CD4-positive, alpha-beta T cell treated with Interleukin-17A for 1 hour (primary cell): Measurements from ENCODE around the gene DNAAF5.

ENCODE experiments used
- DNase-seq: peaks from one replicate; pipeline ENCODE4 v3.0.0-alpha.2; 2020

DNAAF5 gene

DNA sequence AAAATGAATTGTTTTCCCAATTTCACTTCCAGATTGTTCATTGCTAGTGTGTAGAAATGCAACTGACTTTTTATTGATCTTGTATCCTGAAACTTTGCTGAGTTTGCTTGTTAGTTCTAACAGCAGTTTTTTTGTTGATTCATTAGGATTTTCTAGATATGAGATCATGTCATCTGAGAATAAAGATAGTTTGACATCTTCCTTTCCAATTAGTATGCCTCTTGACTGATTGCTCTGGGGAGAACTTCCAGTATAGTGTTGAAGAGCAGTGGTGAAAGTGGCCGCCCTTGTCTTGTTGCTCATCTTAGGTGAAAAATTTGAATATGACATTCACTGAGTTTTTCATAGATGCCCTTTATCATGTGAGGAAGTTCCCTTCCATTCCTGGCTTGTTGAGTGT, 93.8 kb downstream of the DNAAF5 start:
- DNase-seq: no peak

DNA sequence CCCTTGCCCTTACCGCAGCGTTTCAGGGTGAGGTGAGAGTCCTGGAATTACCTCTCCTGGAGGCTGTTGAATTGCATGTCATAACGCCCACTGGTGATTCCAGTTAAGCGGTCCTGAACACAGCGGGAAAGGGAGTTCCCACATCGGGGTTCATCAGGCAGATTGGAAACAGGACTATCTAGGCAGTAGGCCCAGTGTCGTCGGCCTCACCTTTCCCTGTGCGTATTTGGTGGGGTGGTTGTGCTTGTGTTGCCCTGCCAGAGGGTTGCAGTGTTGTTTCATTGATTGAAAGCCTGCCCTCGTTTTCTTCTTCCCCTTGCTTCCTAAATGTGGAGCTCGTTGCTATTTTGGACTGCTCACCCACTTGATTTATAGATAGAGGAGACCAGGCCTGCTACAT, 95.2 kb downstream of the DNAAF5 start:
- DNase-seq: no peak

DNA sequence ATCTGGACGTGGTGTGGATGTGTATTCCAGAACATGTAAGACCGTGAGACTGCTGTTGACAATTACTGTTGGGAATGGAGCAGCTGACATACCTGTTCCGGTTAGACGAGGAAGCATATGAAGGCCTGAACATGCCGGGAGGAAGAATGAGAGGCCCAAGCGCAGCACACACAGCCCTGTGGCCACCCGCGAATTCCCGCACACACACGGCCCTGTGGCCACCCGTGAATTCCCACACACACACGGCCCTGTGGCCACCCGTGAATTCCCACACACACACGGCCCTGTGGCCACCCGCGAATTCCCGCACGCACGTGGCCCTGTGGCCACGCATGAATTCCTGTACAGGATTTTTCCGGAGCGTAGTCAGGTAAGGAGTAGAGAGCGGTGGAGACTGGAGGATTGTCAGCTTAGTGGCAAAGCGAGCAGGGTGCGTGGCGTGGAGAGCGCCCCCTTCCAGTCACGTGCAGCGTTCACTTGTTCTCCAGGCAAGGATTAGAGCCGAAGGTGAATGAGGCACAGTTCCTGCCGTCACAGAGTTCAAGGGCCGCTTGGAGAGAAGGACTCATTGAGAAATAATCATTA, 96.3 kb downstream of the DNAAF5 start:
- no peak for DNase-seq

DNA sequence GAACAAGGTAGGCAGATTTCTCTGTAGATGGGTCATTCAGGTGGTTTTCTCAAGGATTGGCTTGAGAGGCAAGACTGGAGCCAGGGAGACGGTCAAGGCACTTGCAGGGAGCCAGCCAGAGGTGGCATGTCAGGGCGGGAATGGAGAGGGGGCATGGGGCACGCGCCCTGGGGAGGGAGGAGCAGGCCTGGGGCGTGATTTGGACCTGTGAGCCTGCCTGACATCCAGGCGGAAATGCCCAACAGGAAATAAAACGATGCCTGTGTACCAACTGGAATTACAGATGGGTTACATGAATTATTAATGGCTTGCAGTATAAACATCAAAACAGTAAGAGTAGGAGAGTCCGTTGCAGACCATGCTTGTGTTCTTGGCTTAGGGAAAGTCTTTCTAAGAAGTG, 97.2 kb downstream of the DNAAF5 start:
- DNase-seq: no peak

DNA sequence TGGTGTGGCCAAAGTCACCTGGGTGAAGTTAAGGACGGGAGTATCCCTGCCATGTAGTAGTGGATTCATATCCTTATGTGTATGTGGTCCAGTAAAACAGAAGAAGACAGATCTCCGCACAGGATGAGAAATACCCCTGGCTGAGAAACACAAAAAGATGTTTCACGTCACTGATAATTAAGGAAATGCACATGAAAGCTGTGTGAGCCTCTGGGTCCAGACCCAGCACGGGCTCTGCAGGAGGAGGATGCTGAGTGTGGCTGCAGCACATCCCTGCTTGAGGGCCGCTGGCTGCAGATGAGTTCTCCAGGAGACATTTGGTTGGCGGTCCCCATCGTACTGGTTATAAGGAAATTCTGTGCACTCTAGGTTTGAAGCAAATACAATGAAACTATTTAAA, 97.6 kb downstream of the DNAAF5 start:
- DNase-seq: no peak

DNA sequence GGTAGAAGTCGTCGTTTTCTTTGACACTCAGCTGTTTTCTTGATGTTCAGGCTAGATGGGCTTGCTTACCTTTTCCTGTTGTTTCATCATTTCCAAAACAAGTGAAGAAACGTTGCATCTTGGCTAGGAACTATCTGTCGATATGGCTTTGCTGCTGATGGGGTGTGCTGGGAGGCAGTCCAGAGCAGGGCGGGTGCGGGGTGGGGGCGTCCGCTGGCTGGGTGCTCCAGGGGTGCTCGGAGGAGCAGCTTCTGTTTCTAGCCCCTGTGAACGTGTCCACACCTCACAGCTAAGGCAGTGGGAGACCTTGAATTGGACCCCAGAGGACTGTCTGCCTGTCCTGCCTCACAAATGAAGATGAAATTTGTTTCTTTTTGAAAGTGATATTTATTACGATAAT, 98.2 kb downstream of the DNAAF5 start:
- DNase-seq: no peak

DNA sequence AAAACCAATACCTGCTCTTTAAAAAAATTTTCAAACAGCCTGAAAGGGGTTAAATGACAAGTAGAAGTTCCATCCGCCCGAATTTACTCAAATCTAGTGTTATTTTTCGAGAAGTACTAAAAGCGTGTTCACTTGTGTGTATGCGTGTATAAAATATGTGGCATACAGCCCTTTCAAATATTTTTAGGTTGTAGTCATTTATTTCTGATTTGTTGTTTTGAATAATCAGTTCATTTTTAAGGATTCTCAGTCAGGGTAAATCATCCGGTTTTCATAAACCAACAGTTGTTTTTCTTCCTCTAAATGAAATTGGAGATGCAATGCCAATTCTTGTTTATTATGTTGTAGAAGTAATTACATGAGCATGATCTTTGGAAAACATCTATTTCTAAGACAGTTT, 98.9 kb downstream of the DNAAF5 start:
- DNase-seq: no peak

DNA sequence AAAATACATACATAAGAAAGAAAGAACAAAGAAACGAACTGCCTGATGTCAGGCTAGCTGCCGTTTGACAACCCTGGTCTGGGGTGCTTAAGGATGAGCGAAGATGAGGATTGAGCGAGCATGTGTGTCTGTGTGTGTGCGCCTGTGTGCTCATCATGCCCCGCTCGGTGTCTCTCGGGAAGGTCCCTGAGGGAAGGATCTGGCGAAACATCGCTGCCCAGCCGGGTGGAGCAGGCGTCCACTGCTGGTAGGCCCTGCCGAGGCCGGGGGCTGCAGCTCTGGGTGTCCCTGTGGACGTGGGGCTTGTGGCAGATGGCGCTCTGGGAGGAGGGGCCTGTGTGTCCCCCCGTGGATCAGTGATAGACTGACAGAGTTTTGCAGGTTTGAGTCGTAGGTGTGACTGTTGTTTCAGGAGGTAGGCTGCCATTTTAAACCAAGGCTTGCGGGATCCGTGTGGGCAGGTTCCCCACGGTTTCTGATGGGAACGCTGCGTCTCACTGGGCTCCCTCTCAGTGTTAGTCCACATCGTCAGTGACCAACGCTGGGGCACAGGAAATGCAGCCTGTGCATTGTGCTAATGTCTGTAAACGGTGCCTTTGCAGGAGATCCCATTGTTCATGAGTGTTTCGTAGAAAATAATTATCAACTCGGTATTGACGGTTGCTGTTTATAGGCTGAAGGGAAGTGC, 99.9 kb downstream of the DNAAF5 start:
- no peak for DNase-seq

DNA sequence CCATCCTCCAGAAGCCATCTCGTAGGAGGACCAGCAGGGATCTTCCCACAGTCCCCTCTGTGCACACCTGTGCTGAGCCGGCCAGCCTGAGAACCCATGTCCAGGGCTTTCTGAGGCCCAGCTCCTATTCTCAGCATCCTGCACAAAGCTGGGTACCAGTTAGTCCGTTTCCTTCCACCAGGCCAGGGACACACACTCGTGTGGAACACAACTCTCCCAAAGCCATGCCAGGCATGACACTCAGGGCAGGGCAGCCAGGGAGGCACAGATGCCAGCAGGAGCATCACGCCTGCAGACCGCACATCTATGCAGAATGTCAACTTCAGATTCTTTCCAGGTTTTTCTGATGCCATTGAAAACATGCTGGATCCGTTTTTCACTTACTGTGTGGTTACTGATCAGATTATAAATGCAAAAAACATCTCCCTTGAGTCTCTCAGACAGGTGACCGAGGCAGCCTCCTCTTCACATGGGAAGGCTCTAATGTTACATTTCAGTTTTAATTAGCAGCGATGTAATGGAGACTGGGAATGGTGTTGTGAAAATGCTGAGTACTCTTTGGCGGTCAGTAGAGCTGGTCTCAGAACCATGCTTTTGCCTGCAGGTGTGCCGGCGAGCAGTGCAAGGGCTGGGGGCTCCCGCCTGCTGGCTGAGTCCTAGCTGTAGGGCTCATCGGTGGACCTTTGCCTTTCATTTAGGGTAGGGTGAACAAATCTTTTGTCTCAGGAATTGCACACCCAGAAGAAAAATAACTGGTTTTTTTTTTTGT, 102.5 kb downstream of the DNAAF5 start:
- DNase-seq: no peak

DNA sequence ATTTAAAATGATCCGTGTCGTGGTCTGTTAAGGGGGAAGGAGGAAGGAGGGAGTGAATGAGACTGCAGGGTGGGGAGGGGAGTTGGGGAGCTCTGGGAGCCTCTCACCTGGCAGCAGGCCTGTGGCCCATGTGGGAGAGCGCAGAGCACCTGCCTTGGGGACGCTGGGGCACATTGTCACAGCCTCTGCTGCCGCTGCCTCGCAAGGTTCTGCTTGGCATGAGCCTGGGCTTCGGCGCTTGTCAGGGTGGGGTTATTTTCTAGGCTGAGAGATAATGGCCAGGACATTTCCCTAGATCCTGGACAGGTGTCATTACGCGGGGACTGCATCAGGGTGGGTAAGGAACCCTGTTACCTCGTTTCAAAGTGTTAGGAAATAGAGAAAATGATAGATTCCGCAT, 103.6 kb downstream of the DNAAF5 start:
- no peak for DNase-seq

DNA sequence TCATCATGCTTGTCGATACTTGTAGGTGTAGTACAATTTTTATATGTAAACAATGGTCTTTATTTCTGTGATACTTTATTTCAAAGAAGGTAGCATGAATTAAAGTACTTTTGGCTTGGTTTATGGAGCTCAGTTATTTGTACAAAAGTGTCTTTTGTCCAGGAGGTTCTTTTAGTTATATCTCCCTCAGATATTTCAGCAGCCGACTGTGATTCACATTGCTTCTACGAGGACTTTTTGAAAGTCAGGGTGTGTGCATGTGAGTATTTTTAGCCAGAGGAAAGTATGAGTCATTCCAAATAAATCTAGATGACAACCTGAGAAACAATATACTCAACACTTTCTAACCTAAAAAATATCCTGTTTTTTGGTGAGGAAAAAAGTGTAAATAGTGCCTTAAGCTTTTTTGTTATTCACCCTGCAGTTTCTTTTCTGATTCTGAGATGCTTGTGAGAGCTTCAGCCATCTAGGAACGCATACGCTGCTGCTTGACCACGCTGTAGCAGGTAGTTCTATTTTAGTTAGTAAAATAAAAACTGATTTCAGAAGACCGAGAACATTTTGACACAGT, 105.2 kb downstream of the DNAAF5 start:
- peak; percentile 51 for DNase-seq

DNA sequence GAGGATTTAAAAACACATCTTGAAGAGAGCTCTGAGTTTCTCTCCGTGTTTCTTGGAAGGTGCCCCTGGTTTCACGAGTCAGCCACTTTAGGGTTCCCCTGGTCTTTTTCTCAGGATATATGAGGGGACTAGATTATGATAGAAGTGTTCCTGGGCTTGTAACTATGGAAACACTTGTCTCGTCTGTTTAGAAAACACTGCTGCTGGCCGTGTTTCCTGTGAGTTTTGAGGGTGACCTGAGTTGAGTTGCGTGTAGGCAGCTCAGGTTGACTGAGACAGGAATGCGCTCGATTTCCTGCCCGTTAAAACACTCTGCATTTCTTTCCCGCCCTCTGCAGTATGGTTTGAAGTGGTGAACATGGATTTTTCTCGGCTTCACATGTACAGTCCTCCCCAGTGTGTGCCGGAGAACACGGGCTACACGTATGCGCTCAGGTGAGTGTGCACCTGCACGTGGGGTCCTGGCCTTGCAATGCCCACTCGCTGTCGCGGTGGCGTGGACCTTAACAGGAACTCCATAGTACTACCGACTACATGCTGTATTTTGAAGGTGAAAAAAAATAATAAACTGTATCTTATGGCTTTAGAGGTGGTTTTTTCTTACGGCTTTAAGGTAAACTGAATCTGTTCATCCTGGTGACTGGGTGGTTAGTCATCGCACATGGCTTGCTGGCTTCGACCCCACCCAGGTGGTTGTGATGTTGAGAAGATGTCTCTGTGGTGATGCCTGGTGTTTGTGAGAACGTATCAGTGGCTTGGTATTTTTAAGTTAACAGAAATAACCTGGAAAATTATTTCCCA, 105.9 kb downstream of the DNAAF5 start, which contains the start of gene SUN1:
TSS of gene SUN1 (plus strand) at position 310 of the 801 bp plus-strand sequence. CDS start at position 359, 49 bp downstream.
- DNase-seq: peak; percentile 78

DNA sequence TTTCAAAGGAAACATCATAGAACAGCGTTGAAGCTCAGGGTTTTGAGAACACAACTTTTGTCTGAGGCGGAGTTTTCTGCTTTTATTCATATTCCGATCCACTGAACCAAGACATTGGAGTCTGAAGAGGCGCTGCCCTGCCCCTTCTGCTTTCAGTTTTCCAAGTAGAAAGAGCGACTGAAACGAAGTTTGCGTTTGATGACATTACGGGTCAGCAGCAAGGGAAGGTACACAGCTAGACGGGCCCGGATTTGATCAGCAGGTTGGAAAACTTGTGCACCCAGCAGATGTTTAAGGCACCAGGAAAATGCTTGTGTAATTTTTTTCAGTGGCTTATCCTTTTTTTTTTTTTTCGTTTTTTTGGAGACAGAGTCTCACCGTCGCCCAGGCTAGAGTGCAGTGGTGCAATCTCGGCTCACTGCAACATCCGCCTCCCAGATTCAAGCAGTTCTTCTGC, 106.5 kb downstream of the DNAAF5 start:
- DNase-seq: no peak

DNA sequence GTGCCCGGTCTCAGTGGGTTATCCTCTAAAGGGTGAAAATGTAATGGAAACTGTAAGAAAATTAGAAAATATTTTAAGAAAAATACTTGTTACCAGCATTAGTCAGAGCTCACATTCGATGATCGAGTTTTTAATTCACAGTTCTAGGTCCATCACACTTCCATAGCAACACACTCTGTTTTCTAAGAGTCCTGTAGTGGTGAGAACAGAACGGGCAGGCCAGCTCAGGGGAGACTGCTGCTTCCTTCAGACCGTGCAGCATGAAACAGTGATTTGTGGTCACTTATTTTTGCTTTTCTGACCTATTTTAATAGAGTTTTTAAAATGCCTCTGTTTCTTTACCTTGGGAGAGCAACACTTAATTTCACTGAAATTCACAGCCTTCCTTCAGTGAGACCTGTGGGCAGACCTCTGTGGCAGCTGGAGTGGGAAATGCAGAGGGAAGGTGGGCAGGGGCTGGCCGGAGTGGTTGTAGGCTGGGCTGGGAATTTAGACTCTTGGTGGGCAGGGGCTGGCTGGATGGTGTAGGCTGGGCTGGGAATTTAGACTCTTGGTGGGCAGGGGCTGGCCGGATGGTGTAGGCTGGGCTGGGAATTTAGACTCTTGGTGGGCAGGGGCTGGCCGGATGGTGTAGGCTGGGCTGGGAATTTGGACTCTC, 107.2 kb downstream of the DNAAF5 start:
- DNase-seq: no peak

DNA sequence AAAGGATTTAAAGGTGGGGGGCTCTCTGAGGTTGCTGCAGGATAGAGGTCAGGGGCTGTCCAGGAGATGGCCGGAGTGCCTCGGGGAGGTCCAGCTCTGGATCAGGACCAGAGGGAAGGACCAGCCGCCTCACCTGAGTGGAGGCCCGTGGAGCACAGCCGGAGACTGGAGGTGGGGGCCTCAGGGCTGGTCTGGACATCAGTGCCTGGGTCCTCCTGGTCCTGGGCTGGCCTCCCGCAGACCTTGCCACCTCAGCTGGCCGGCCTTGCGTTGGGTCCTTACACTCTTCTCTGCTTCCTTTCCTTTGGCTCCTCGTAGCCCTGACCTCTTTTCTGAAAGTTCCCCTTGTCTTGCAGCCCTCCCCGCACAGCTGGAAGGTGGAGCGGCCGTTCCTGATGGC, 107.8 kb downstream of the DNAAF5 start:
- no peak for DNase-seq

DNA sequence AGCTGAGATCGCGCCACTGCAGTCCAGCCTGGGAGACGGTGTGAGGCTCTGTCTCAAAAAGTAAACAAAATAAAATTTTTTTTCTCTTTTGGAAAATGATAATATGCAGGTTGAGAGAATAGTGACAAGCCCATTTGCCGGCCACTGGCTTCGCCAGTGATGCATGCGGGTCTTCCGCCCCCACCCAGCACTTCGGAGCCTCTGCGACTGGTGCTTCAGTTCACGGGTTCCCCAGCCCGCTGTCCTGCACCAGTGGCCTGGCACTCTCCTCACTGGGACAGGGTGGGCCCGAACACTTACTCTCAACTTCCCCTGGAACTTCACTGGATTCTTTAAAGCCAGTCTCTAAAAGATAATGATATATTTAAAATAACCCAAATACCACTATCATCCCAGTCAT, 108.5 kb downstream of the DNAAF5 start:
- no peak for DNase-seq

DNA sequence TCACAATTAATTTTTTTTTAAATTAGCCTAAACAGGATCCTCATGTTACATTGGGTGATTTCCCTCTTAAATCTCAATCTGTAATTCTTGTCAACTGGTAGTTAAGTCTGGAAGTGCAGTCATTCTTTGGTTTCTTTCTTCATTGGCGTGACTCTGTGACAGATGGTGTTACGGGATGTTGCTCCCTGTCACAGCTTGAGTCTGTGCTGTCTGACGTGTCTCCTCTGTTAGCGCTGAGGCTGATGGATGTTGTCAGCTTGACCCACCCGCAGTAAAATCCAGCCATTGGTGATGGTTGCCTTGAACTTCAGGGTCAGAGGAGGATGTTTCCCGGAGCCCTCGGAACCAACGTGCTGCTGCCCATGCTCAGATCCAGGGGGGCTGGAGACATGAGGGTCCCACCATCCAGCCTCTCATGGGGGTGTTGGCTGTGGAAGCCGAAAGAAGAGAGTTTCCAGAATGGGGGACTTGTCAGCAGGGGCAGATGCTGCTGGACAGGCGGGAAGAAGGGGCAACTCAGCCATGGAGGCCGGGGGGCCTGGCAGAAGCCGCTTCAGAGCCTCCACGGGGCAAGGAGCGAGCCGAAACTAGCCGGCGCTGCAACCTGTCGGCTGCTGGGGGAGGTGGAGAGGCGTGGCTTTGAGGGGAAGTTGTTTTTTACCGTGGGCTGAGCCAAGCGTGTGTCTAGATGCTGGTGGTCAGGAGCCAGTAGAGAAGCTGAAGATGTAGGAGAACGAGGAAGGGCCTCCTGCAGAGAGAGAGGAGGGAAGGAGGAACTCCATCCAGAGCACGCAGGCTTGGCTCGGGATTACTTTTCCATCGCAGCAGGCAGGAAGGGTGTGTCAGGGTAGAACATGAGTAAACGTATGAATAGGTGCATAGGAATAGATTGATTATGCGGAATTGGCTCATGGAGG, 109.2 kb downstream of the DNAAF5 start:
- DNase-seq: no peak
